Activated CD8-positive, alpha-beta T cell treated with anti-CD3 and anti-CD28 coated beads for 36 hours (primary cell): ENCODE results near the gene CEP128. TPM values are rescaled to one million over a fixed set of nuclear protein-coding genes. Genes with fewer than 3 reads are reported as not detected.

ENCODE experiments used
- ATAC-seq: fragments of 200-7000 bp; cut with Tn5 transposase; one replicate; pipeline ENCODE4 v1.10.0; 2021; ENCODE audit warnings: mild to moderate bottlenecking, moderate library complexity
- CTCF ChIA-PET: fragments of 350-600 bp; sonication (Branson Sonifier 250); formaldehyde crosslinking; loops from one replicate; lab custom pipeline; 2021; ENCODE audit warnings: antibody characterized with exemption; lab: Charles Lee
- POLR2A ChIA-PET: fragments of 350-600 bp; sonication (Branson Sonifier 250); formaldehyde crosslinking; loops from one replicate; lab custom pipeline; 2021; ENCODE audit warnings: antibody characterized with exemption; lab: Charles Lee
- DNase-seq: peaks from one replicate; pipeline ENCODE4 v3.0.0-alpha.2; 2020
- H3K27ac Mint-ChIP-seq: one replicate; pipeline ENCODE4 v1.8.0; 2021; ENCODE audit warnings: mild to moderate bottlenecking, mixed read lengths
- H3K27me3 Mint-ChIP-seq: one replicate; pipeline ENCODE4 v1.8.0; 2021; ENCODE audit warnings: mixed read lengths
- H3K36me3 Mint-ChIP-seq: one replicate; pipeline ENCODE4 v1.8.0; 2021; ENCODE audit warnings: low read depth, mixed read lengths
- H3K4me1 Mint-ChIP-seq: one replicate; pipeline ENCODE4 v1.8.0; 2021; ENCODE audit warnings: low read depth, mixed read lengths
- H3K4me3 Mint-ChIP-seq: one replicate; pipeline ENCODE4 v1.8.0; 2021; ENCODE audit warnings: mild to moderate bottlenecking, moderate library complexity, mixed read lengths
- H3K9me3 Mint-ChIP-seq: one replicate; pipeline ENCODE4 v1.8.0; 2021; ENCODE audit warnings: mixed read lengths
- intact Hi-C: fragments of 100-400 bp; cut with micrococcal nuclease; formaldehyde crosslinking; loops from one replicate; pipeline ENCODE4 v1.10.0; 2022
- total RNA-seq, 2 experiments: library from RNA; stranded (reverse); gene quantifications; one replicate each; pipeline ENCODE4 v1.2.3, GENCODE V29; 2021
- TF ChIP-seq, protein P1 (sequence below): fragments of 200-600 bp; IDR thresholded peaks from one replicate; pipeline ENCODE4 v1.8.0; 2022; ENCODE audit warnings: antibody characterized with exemption, mild to moderate bottlenecking

Gene CEP128
- total RNA-seq, 2 experiments from 2014 or later = 21.6 to 22.5 TPM

GRCh38 chr14:80645667-80646413, 295.7 kb downstream of the CEP128 start:
- no peaks in the 10 kb centered on the region for H3K36me3 Mint-ChIP-seq
- no peaks in the 10 kb centered on the region for H3K27me3 Mint-ChIP-seq
- no peak overlapping the region for H3K4me3 Mint-ChIP-seq
- no peak overlapping the region for H3K27ac Mint-ChIP-seq
- ChIA-PET CTCF (no interaction called here), POLR2A (interaction anchor here (0.5 kb wide), 1 partner anchor 1191 kb away, joined by 3 read pairs; no protein-coding TSS in a partner anchor)
- no peaks in the 10 kb centered on the region for H3K9me3 Mint-ChIP-seq
- DNase-seq (no peak), ATAC-seq (no peak)
- H3K4me1 Mint-ChIP-seq = no peaks in the 10 kb centered on the region
- intact Hi-C loops = no loop called here
- TF ChIP-seq, protein P1, sequence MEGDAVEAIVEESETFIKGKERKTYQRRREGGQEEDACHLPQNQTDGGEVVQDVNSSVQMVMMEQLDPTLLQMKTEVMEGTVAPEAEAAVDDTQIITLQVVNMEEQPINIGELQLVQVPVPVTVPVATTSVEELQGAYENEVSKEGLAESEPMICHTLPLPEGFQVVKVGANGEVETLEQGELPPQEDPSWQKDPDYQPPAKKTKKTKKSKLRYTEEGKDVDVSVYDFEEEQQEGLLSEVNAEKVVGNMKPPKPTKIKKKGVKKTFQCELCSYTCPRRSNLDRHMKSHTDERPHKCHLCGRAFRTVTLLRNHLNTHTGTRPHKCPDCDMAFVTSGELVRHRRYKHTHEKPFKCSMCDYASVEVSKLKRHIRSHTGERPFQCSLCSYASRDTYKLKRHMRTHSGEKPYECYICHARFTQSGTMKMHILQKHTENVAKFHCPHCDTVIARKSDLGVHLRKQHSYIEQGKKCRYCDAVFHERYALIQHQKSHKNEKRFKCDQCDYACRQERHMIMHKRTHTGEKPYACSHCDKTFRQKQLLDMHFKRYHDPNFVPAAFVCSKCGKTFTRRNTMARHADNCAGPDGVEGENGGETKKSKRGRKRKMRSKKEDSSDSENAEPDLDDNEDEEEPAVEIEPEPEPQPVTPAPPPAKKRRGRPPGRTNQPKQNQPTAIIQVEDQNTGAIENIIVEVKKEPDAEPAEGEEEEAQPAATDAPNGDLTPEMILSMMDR = no peak

- TF ChIP-seq, protein P1 = no peak
- no peak for ATAC-seq
- H3K4me1 Mint-ChIP-seq = no peaks in the 10 kb centered on the region
- ChIA-PET CTCF (no interaction called here), POLR2A (no interaction called here)
- H3K27ac Mint-ChIP-seq = no peak overlapping the region
- no peak for DNase-seq
- no peak overlapping the region for H3K4me3 Mint-ChIP-seq
- H3K27me3 Mint-ChIP-seq = no peaks in the 10 kb centered on the region
- no peaks in the 10 kb centered on the region for H3K9me3 Mint-ChIP-seq
- intact Hi-C loops = no loop called here
- H3K36me3 Mint-ChIP-seq = no peaks in the 10 kb centered on the region
Observed at GRCh38 chr14:80644826-80645225, 296.7 kb downstream of the CEP128 start.

DNA sequence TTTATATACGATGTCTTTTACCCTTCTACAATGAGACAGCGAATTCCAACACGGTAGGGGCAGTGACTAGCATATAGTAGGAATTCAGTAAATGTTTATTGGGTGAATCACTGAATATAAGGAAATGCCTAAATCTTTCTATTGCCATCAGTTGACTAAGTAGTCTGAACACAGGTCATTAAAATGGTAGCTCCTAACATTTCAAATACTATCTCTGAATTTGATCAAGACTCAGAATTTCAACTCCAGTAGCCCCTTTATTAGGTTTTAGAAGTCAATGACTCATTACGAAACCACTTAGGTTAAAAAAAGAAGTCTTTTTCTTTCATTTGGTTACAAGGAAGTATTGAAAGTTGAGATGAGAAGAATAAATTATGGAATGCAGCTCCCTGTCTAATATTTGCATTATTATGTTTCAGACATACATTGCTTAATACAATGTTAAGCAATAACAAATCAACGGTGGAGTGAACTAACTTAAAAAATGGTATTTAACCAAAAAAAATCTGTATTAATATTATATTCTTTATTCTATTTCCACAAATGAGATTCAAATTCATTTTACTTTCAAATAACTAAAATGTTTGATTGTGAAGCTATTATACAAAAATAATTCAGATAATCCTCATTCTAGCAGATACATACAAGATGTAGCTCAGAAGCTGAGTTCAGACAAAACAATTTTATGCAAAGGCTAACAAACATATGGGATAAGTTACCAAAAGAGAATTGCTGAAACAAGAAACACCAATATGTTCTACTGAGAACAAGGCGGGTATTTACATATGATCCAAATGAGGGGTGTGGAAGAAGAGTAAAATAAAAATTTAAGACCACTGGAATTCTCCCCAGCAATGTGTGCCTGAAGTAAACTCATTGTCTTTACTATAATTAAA, 302.7 kb downstream of the CEP128 start:
- Mint-ChIP-seq H3K36me3 (no peaks in the 10 kb centered on the region), H3K27me3 (no peaks in the 10 kb centered on the region), H3K4me3 (no peak overlapping the region), H3K9me3 (no peaks in the 10 kb centered on the region), H3K27ac (no peak overlapping the region), H3K4me1 (peaks cover 1% of the 10 kb centered on the region)
- TF ChIP-seq, protein P1 = no peak
- intact Hi-C loops = no loop called here
- POLR2A ChIA-PET = no interaction called here
- no peak for ATAC-seq
- CTCF ChIA-PET = no interaction called here
- no peak for DNase-seq

DNA sequence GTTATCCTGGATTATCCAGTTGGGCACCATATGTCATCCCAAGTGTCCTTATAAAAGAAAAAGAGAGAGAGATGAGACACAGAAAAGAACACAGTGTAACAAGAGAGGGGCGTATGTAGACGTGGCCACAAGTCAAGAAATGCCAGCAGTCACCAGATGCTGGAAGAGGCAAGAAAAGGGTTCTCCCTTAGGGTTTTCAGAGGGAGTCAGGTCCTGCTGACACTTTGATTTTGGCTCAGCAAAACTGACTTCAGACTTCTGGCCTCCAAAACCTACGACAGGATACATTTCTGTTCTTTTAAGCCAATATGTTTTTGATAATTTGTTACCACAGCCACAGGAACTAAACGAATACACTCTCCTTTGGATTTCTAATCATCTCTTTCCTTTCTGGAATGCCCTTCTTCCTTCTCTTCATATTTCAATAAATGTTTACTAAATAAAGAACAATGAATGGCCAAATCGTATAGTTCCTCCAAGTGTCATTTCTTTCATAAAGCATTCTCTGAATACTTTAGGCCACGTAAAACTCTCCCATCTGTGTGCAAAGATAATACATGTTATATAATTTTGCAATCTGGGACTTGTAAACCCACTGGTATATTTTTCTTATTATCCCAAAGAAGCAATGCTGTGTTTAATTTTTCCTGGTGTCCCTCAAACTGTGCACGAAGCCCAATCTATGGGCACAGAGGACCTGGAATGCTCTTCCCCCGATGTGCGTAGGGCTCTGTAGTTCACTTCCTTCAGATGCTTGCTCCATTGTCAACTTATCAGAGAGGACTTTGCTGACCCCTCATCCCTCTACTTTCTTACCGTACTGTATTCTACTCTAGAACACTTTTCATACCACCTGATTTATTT, 303.6 kb downstream of the CEP128 start:
- no peak for ATAC-seq
- Mint-ChIP-seq H3K4me1 (peaks cover 1% of the 10 kb centered on the region), H3K4me3 (no peak overlapping the region), H3K27me3 (no peaks in the 10 kb centered on the region), H3K36me3 (no peaks in the 10 kb centered on the region), H3K9me3 (no peaks in the 10 kb centered on the region), H3K27ac (no peak overlapping the region)
- TF ChIP-seq, protein P1 = no peak
- intact Hi-C loops = no loop called here
- ChIA-PET CTCF (no interaction called here), POLR2A (no interaction called here)
- DNase-seq = no peak
